Activated CD8-positive, alpha-beta memory T cell treated with anti-CD3 and anti-CD28 coated beads for 24 hours (primary cell): ENCODE results near the gene EMC9.
"Not testable (repeated sequence)": the region's sequence is repeated elsewhere in the genome, so short reads cannot be mapped to it uniquely, and the experiment has no call there.

Experiments
- DNase-seq: peaks from one replicate; pipeline ENCODE4 v3.0.0-alpha.2; 2020

Gene EMC9

GRCh38 chr14:24129410-24129998 is 11.9 kb downstream of the EMC9 start:
- DNase-seq, result no peak

- no peak for DNase-seq
Observed at GRCh38 chr14:24127673-24128072, 13.7 kb downstream of the EMC9 start.

GRCh38 chr14:24126939-24127338 is 14.5 kb downstream of the EMC9 start:
- DNase-seq, result no peak

GRCh38 chr14:24123424-24124417 is 17.7 kb downstream of the EMC9 start:
- no peak for DNase-seq

GRCh38 chr14:24122898-24123297 is 18.5 kb downstream of the EMC9 start:
- DNase-seq, result no peak

- no peak for DNase-seq
Observed at GRCh38 chr14:24122416-24122815, 19.0 kb downstream of the EMC9 start.

- DNase-seq, result no peak
Observed at GRCh38 chr14:24121210-24121609, 20.2 kb downstream of the EMC9 start.

GRCh38 chr14:24119691-24120090 is 21.7 kb downstream of the EMC9 start:
- DNase-seq, result no peak

- DNase-seq, result no peak
Observed at GRCh38 chr14:24117179-24117578, 24.2 kb downstream of the EMC9 start.

GRCh38 chr14:24116128-24116814 is 25.1 kb downstream of the EMC9 start:
- DNase-seq, result no peak

GRCh38 chr14:24115422-24116127 is 25.8 kb downstream of the EMC9 start:
- DNase-seq, result no peak

GRCh38 chr14:24114532-24115421 is 26.6 kb downstream of the EMC9 start, which contains the start of the genes DCAF11 and NRL:
DCAF11 (plus strand) TSS chr14:24114777; CDS start chr14:24115595, 818 bp downstream.
NRL (minus strand) TSS chr14:24114949; CDS start chr14:24082848, 32,101 bp downstream.
- peak; percentile 99 for DNase-seq

GRCh38 chr14:24113801-24114531 is 27.4 kb downstream of the EMC9 start:
- peak; percentile 92 for DNase-seq

- no peak for DNase-seq
Observed at GRCh38 chr14:24113379-24113800, 28.0 kb downstream of the EMC9 start.

GRCh38 chr14:24110523-24110922 is 30.9 kb downstream of the EMC9 start:
- DNase-seq, result no peak

- DNase-seq, result no peak
Observed at GRCh38 chr14:24110060-24110459, 31.3 kb downstream of the EMC9 start.

GRCh38 chr14:24108336-24108874 is 33.0 kb downstream of the EMC9 start:
- no peak for DNase-seq

- no peak for DNase-seq
Observed at GRCh38 chr14:24106672-24107271, 34.6 kb downstream of the EMC9 start.

GRCh38 chr14:24105609-24106239 is 35.7 kb downstream of the EMC9 start:
- DNase-seq, result not testable (repeated sequence)

- no peak for DNase-seq
Observed at GRCh38 chr14:24103451-24103850, 37.9 kb downstream of the EMC9 start.
